WERI-Rb-1 (cell line): ENCODE data around the gene RGSL1.
"Not testable (repeated sequence)": the region's sequence is repeated elsewhere in the genome, so short reads cannot be mapped to it uniquely, and the experiment has no call there.

ENCODE experiments used
- DNase-seq: peaks from one replicate; pipeline ENCODE4 v3.0.0-alpha.2; 2020
- H3K27ac ChIP-seq: fragments of 250-450 bp; sonication (Bioruptor Pico); 2 replicates; pipeline ENCODE4 v1.5.1; 2020; ENCODE audit warnings: mild to moderate bottlenecking, moderate library complexity
- H3K27me3 ChIP-seq: fragments of 250-450 bp; sonication (Bioruptor Pico); 2 replicates; pipeline ENCODE4 v1.5.1; 2021; ENCODE audit warnings: mild to moderate bottlenecking, low read depth, moderate library complexity; ENCODE audit not compliant: insufficient read depth, severe bottlenecking
- H3K36me3 ChIP-seq: fragments of 250-450 bp; sonication (Bioruptor Pico); 2 replicates; pipeline ENCODE4 v1.5.1; 2020; ENCODE audit warnings: mild to moderate bottlenecking, moderate library complexity
- H3K4me3 ChIP-seq: 2 replicates; pipeline ENCODE4 v1.5.1; 2011; ENCODE audit warnings: low read depth, mild to moderate bottlenecking, control low read depth, low read length
- H3K9me3 ChIP-seq: fragments of 250-450 bp; sonication (Bioruptor Pico); 2 replicates; pipeline ENCODE4 v1.5.1; 2021; ENCODE audit warnings: mild to moderate bottlenecking, moderate library complexity; ENCODE audit not compliant: severe bottlenecking
- CTCF ChIP-seq: IDR thresholded peaks from 2 replicates; pipeline ENCODE4 v1.5.1; 2011; ENCODE audit warnings: low read depth, mild to moderate bottlenecking, control low read depth, inconsistent platforms, low read length

RGSL1 gene

GRCh38 chr1:182438326-182438725 is 11.6 kb upstream of the RGSL1 start:
- Histone ChIP-seq H3K9me3 (no peaks in the 10 kb centered on the region), H3K27ac (no peak overlapping the region), H3K4me3 (no peak overlapping the region), H3K36me3 (no peaks in the 10 kb centered on the region), H3K27me3 (no peaks in the 10 kb centered on the region)
- no peak for TF ChIP-seq CTCF
- no peak for DNase-seq

- no peak overlapping the region for H3K27ac ChIP-seq
- no peak overlapping the region for H3K4me3 ChIP-seq
- TF ChIP-seq CTCF = no peak
- no peaks in the 10 kb centered on the region for H3K36me3 ChIP-seq
- H3K27me3 ChIP-seq = no peaks in the 10 kb centered on the region
- H3K9me3 ChIP-seq = no peaks in the 10 kb centered on the region
- no peak for DNase-seq
These were observed 8.2 kb upstream of the RGSL1 start for GRCh38 chr1:182441719-182442118.

- TF ChIP-seq CTCF = no peak
- Histone ChIP-seq H3K27me3 (no peaks in the 10 kb centered on the region), H3K4me3 (no peak overlapping the region), H3K27ac (no peak overlapping the region), H3K36me3 (no peaks in the 10 kb centered on the region), H3K9me3 (no peaks in the 10 kb centered on the region)
- no peak for DNase-seq
These were observed 7.6 kb upstream of the RGSL1 start for GRCh38 chr1:182442333-182442732.

GRCh38 chr1:182444497-182444896 is 5.4 kb upstream of the RGSL1 start:
- no peak overlapping the region for H3K4me3 ChIP-seq
- H3K27me3 ChIP-seq = no peaks in the 10 kb centered on the region
- DNase-seq = no peak
- no peaks in the 10 kb centered on the region for H3K36me3 ChIP-seq
- H3K9me3 ChIP-seq = no peaks in the 10 kb centered on the region
- H3K27ac ChIP-seq = no peak overlapping the region
- TF ChIP-seq CTCF = peak; percentile 6; the same call in 1 of the 2 replicates

- no peak for DNase-seq
These were observed 3.8 kb upstream of the RGSL1 start for GRCh38 chr1:182446033-182446669.

GRCh38 chr1:182447124-182447523 is 2.8 kb upstream of the RGSL1 start:
- not testable (repeated sequence) for H3K4me3 ChIP-seq, H3K9me3 ChIP-seq, H3K27ac ChIP-seq, H3K27me3 ChIP-seq, H3K36me3 ChIP-seq, DNase-seq

More at GRCh38 chr1:182446033-182446669, 3.8 kb upstream of the RGSL1 start:
- Histone ChIP-seq H3K36me3 (no peaks in the 10 kb centered on the region), H3K9me3 (no peaks in the 10 kb centered on the region), H3K27me3 (no peaks in the 10 kb centered on the region), H3K27ac (no peak overlapping the region), H3K4me3 (no peak overlapping the region)
- TF ChIP-seq CTCF = peak; percentile 41; the same call in 1 of the 2 replicates
